HG03045 (cell line): ENCODE measurements around the gene PDE6B.
A peak's percentile ranks its signal among the peaks of the same experiment; 100 is the strongest.

ENCODE experiments used
- ATAC-seq: cut with Tn5 transposase; IDR thresholded peaks from one replicate; pipeline ENCODE4 v1.9.1; 2021; ENCODE audit warnings: mild to moderate bottlenecking, moderate library complexity; ENCODE audit not compliant: unreplicated experiment

PDE6B gene

GRCh38 chr4:655464-656151 lies 30.2 kb downstream of the PDE6B start:
- no peak for ATAC-seq

DNA sequence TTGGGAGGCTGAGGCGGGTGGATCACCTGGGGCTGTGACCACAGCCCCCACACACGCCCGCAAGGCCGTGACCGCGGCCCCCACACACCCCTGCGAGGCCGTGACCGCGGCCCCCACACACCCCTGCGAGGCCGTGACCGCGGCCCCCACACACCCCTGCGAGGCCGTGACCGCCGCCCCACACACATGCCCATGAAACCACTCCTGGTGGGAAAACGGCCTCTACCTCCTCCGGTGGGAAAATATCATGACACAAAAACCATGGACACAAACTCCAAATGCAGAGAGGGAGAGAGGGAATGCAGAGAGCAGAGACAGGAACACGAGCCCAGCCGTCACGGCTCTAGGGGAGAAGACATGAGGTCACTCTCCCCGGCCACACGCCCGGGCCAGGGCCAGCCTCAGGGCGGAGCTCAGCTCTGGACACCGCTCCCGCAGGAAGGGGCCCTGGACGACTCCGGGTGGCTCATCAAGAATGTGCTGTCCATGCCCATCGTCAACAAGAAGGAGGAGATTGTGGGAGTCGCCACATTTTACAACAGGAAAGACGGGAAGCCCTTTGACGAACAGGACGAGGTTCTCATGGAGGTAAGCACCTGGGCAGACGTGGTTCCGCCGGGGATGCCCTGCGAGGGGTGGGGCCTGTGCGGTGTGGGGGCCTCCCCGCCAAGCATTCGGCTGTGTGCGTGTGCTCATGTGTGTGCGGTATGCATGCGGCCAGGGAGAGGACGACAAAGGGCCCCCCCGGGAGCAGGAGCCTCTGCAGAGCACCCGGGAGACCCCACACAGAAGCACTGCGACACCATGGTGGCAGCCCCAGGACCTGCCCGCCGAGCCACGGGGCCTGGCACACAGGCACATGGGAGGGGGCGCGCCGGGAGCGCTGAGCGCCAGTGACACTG lies 31.3 kb downstream of the PDE6B start:
- ATAC-seq, result no peak

DNA sequence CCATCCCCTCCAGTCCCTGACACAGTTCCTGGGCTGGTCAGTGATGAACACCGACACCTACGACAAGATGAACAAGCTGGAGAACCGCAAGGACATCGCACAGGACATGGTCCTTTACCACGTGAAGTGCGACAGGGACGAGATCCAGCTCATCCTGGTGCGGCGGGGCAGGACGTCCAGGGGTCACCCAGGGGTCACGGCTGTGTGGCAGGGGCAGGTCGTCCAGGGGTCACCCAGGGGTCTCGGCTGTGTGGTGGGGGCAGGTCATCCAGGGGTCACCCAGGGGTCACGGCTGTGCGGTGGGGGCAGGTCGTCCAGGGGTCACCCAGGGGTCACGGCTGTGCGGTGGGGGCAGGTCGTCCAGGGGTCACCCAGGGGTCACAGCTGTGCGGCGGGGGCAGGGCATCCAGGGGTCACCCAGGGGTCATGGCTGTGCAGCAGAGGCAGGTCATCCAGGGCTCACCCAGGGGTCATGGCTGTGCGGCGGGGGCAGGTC lies 32.0 kb downstream of the PDE6B start:
- no peak for ATAC-seq

DNA sequence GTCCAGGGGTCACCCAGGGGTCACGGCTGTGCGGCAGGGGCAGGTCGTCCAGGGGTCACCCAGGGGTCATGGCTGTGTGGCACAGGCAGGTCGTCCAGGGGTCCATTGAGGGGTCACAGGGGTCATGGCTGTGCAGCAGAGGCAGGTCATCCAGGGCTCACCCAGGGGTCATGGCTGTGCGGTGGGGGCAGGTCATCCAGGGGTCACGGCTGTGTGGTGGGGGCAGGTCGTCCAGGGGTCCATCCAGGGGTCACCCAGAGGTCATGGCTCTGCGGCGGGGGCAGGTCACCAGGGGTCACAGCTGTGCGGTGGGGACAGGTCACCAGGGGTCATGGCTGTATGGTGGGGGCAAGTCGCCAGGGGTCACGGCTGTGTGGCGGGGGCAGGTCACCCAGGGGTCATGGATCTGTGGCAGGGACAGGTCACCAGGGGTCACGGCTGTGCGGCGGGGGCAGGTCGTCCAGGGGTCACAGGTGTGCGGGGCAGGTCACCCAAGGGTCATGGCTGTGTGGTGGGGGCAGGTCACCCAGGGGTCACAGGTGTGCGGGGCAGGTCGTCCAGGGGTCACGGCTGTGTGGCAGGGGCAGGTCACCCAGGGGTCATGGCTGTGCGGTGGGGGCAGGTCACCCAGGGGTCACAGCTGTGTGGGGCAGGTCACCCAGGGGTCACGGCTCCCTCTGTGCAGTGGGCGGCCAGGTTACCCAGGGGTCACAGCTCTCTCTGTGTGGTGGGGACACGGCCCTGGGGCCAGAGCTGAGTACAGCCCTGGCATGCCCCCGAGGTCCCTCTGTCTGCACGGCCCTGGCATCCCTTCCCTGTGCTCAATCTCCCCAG lies 32.7 kb downstream of the PDE6B start:
- ATAC-seq, result no peak

- ATAC-seq, result no peak
Measured at GRCh38 chr4:658681-659667, 33.6 kb downstream of the PDE6B start.

DNA sequence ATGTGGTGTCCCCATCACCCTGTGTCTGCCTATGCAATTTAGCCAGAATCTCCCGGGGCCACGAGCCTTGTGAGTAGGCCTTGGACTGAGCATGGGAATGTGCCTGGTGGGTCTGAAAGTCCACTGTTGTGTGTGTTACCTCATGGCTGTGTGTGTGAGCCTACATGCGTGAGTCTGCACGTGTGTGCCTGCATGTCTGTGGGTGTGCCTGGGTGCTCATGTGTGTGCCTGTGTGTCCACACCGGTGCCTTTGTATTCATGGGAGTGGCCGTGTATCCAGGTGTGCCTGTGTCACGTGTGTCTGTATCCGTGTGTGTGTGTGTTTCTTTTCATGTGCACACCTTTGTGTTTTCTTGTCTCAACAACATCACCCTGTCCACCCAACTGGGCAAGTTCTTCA lies 34.5 kb downstream of the PDE6B start:
- ATAC-seq, result no peak

GRCh38 chr4:660401-660800 lies 35.0 kb downstream of the PDE6B start:
- ATAC-seq, result no peak

GRCh38 chr4:661231-661630 lies 35.9 kb downstream of the PDE6B start:
- no peak for ATAC-seq

DNA sequence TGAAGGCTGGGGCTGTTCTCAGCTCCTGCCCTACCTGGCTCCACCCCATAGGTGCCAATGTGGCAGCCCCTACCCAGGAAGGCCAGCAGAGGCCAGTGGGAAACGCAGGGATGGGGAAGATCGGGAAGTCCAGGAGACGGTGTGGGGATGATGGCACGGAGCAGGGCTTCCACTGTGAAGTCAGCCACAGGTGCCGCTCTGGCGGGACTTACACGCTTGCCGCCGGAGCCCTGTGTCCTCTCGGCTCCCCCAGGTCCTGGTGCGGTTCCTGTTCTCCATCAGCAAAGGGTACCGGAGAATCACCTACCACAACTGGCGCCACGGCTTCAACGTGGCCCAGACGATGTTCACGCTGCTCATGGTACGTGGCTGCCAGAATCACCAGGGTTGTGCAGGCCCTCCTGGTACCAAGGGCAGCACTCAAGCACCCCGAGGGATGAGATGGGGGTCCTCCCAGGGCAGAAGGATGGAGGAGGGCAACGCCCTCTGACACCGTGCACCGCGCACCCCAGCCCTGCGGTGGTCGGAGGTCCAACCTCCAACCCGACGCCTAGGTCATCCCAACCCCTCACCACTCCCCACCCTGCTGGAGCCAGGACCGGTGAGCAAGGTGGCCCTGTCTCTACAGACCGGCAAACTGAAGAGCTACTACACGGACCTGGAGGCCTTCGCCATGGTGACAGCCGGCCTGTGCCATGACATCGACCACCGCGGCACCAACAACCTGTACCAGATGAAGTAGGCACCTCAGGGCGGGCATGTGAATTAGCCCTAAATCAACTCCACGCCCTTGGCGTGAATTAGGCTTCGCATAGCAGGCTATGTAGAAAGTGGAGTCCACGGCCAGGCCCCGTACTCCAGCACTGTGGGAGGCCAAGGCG lies 36.7 kb downstream of the PDE6B start:
- no peak for ATAC-seq

DNA sequence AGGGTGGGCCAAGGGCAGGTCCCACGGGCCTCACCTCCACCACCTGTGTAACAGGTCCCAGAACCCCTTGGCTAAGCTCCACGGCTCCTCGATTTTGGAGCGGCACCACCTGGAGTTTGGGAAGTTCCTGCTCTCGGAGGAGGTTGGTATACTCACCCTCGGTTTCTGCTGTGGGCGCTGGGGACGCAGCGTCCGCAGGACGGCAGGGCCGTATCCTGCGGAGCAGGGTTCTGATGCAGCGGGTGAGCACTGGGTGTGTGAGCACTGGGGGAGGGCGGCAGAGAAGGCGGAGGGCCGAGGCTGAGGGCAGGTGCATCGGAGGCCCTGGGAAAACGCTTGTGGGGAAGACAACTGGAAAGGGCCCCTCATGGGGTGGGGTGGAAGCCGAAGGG lies 37.7 kb downstream of the PDE6B start:
- no peak for ATAC-seq

DNA sequence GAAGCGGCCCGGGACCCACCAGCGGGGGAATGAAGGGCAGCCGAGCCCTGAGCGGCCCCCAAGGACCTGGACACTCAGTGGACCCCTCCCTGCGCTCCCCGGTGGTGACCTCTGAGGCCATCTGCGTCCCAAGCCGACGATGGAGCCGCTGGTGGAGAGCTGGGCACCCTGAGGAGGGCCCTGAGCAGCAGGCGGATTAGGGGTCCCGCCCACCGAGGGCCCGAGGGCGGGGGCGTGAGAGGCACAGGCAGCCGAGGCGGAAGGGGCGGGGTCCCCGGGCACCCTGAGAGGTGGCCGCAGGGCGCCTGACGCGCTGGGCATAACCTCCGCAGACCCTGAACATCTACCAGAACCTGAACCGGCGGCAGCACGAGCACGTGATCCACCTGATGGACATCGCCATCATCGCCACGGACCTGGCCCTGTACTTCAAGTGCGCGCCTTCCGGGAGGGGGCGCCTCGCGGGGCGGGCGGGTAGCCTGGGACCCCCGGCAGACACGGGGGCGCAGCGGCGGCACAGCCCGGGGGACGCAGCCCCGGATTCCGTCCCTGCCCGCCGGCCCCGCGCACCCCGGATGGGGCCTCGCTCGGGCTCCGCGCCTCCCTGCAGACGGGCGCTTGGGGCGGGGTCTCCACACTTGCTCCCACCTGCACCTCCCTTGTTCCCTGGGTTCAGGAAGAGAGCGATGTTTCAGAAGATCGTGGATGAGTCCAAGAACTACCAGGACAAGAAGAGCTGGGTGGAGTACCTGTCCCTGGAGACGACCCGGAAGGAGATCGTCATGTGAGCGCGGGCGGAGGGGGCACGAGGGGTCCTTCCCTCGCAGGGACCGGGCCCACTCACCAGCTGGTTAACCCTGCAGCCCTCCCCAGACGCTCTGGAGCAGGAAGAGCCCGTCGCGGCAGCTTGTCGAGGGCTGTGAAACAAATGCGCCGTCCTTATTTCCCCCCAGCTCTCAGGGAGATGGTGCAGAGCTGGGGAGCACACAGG lies 38.4 kb downstream of the PDE6B start:
- ATAC-seq, result peak; percentile 53

DNA sequence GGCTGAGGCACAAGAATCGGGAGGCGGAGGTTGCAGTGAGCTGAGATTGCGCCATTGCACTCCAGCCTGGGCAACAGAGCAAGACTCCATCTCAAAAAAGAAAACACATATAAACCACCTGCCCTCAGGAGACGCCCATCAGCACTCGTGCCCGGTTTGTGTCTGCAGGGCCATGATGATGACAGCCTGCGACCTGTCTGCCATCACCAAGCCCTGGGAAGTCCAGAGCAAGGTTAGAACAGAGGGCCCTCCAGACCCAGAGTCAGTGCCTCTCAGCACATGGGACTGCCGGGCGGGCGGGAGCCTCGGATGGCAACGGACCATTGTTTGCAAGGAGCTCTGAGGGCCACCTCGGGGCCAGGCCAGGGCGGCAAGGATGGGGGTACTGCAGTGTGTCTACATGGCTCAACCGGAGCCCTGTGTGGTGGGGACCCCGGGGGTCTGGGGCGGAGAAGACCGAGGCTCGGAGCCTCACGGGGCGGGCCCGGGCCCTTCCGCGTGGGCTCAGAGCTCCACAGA lies 39.4 kb downstream of the PDE6B start:
- no peak for ATAC-seq

DNA sequence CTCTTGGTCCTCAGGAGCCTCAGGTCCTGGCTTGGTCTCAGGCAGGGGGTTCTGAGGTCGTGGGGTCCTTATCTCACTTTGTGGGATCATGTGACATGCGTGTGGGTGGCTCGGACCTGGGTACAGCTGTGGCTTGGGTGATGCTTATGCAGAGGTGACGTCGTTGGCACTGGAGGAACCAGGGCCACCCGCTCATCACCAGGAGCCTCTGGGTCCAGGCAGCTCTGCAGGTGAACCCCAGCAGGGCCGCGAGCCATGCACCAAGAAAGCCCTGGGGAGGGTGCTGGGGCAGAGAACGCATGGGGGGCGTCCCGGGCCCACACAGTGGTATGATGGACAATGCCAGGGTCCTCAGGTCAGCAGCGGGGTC lies 40.0 kb downstream of the PDE6B start:
- ATAC-seq, result no peak

DNA sequence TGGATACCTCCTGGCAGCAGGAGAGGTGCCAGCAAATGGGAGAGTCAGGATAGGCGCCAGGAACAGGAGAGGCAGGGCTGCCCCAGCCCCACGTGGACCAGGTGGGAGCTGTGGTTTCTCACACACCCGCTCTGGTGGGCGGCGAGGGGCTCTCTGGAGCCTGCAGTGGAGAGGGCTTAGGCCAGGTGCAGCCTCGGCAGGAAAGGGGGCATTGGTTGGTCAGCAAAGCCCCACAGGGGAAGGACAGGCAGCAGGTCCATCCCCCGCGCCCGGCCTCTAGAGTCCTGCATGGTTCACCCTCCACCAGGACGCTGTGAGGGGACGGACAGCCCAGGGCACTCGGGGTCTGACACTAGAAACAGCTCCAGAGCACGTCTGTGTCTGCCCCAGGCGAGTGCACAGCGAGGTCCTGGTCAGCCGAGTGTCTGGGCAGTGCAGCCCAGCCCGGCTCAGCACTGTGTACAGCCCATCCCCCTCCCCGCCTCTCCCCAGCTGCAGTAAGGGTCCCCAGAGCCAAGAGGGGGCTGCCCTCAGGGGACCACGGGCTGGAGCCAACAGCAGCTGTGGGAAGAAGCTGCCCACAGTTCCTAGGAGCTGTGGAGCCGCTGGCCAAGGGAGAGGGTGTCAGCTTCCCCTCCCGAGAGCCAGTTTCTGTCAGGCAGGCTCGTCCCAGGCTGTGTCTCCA lies 40.5 kb downstream of the PDE6B start:
- ATAC-seq, result no peak

- no peak for ATAC-seq
Measured at GRCh38 chr4:666436-666810, 41.0 kb downstream of the PDE6B start.

GRCh38 chr4:666822-667544 lies 41.6 kb downstream of the PDE6B start:
- no peak for ATAC-seq

GRCh38 chr4:667545-667925 lies 42.2 kb downstream of the PDE6B start:
- no peak for ATAC-seq
